Neutrophil (primary cell): Measurements from ENCODE around the gene MARCO.

Experiments
- H3K27ac ChIP-seq: fragments of 200-600 bp; sonication (generic); 2 replicates; pipeline ENCODE4 v1.5.1; 2016; ENCODE audit warnings: mild to moderate bottlenecking, moderate library complexity
- H3K27me3 ChIP-seq: fragments of 200-600 bp; sonication (generic); 2 replicates; pipeline ENCODE4 v1.6.0; 2016; ENCODE audit warnings: mild to moderate bottlenecking
- H3K36me3 ChIP-seq: fragments of 200-600 bp; sonication (generic); 2 replicates; pipeline ENCODE4 v1.5.1; 2017
- H3K4me1 ChIP-seq, 2 experiments: fragments of 200-600 bp in 1 of 2; sonication (generic) in 1 of 2; 1 replicate in 1 of 2; 2 replicates in 1 of 2; pipeline versions ENCODE4 v1.5.1 to v1.6.1; 2013 to 2016; ENCODE audit warnings: low read depth in 1 of 2, low read length in 1 of 2, mild to moderate bottlenecking in 1 of 2, moderate library complexity in 1 of 2; ENCODE audit not compliant: control insufficient read depth in 1 of 2, insufficient read depth in 1 of 2
- H3K4me3 ChIP-seq, 2 experiments: fragments of 200-600 bp in 1 of 2; sonication (generic) in 1 of 2; 1 replicate in 1 of 2; 2 replicates in 1 of 2; pipeline ENCODE4 v1.5.1; 2013 to 2016; ENCODE audit warnings: low read depth in 1 of 2, low read length in 1 of 2, mild to moderate bottlenecking in 1 of 2, moderate library complexity in 1 of 2
- H3K9me3 ChIP-seq: fragments of 200-600 bp; sonication (generic); 2 replicates; pipeline ENCODE4 v1.5.1; 2016
- TF ChIP-seq, protein P1 (sequence below): fragments of 200-600 bp; sonication (generic); IDR thresholded peaks from 2 replicates; pipeline ENCODE4 v1.5.1; 2016; ENCODE audit warnings: antibody characterized with exemption

MARCO gene

DNA sequence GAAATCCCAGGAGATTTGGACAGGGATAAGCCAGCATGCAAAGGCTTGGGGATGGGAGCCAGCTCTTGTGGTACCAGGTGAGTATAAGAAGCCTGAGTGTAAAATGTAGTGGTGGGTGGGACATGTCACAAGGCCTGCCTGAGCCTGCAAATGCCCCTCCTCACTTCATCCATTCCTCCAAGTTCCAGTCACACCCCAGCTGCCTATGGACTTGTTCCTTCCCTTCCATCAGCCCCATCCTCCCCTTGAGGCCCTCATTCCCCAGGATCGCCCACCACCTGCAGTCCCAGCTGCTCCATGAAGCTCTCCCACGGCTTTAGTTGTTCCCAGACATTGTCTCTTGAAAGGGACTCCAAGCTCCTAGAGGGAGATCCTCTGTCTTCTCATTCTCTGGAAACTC, 81.5 kb downstream of the MARCO start:
- H3K4me1 ChIP-seq = no peaks in the 10 kb centered on the region
- TF ChIP-seq, protein P1, sequence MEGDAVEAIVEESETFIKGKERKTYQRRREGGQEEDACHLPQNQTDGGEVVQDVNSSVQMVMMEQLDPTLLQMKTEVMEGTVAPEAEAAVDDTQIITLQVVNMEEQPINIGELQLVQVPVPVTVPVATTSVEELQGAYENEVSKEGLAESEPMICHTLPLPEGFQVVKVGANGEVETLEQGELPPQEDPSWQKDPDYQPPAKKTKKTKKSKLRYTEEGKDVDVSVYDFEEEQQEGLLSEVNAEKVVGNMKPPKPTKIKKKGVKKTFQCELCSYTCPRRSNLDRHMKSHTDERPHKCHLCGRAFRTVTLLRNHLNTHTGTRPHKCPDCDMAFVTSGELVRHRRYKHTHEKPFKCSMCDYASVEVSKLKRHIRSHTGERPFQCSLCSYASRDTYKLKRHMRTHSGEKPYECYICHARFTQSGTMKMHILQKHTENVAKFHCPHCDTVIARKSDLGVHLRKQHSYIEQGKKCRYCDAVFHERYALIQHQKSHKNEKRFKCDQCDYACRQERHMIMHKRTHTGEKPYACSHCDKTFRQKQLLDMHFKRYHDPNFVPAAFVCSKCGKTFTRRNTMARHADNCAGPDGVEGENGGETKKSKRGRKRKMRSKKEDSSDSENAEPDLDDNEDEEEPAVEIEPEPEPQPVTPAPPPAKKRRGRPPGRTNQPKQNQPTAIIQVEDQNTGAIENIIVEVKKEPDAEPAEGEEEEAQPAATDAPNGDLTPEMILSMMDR = no peak
- no peak overlapping the region for H3K27ac ChIP-seq
- no peaks in the 10 kb centered on the region for H3K9me3 ChIP-seq
- H3K27me3 ChIP-seq = peaks cover 46% of the 10 kb centered on the region
- no peak overlapping the region for H3K4me3 ChIP-seq
- H3K36me3 ChIP-seq = no peaks in the 10 kb centered on the region

DNA sequence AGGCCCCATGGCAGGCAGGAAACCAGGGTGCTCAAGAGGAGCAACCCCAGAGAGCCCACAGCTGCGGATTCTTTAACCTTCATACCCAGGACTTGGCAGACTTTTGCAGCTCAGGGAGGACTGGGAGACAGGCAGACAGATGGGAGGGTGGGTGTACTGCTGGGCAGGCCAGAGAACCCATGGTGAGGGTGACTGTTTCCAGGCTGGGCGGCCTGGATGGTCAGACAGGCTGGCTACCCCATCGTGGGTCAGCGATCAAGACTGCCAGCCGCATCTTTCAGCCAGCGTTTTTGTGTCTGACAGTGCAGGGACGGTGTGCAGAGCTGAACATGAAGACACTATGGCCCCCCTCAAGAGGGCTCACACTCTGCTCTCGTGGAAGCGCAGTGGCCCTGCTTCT, 82.2 kb downstream of the MARCO start:
- H3K9me3 ChIP-seq = no peaks in the 10 kb centered on the region
- peaks cover 52% of the 10 kb centered on the region for H3K27me3 ChIP-seq
- H3K27ac ChIP-seq = no peak overlapping the region
- no peak overlapping the region for H3K4me3 ChIP-seq
- no peaks in the 10 kb centered on the region for H3K36me3 ChIP-seq
- no peaks in the 10 kb centered on the region for H3K4me1 ChIP-seq
- TF ChIP-seq, protein P1 = no peak

DNA sequence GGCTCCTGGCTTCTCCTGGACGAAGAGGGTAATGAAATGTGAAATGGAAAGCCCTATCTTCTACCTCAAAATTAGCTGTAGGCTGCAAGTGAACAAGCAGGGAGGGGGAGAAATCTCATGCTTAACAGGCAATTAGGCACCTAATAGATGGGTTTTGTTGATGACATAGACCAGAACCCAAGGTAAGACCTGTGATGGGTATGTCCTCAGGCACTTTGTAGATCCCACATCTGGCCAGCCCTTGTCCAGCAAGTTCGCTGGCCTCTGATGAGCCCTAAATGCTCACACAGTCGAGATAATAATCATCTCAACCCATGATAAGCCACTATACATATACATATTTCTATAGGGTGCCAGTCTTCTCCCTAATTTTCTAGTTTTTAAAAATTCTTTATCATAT, 82.6 kb downstream of the MARCO start:
- no peak overlapping the region for H3K27ac ChIP-seq
- no peaks in the 10 kb centered on the region for H3K4me1 ChIP-seq
- no peaks in the 10 kb centered on the region for H3K9me3 ChIP-seq

DNA sequence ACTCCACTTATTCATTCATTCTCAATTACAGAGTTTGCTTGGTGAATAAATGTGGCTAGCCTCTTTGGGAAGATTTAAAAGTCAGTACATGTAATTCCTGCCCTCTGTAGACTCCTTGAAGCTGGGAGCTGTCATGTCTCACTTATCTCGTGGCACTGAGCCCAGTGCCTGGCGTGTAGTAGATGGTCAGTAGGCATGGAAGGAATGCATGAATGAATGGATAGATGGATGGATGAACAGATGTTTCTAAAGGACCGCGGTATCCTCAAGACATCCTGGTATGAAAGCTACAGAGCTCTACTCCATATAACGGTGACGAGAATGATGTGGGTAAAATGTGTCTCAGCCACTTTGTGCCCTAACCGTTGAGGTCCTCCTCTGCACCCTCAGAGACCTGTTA, 83.0 kb downstream of the MARCO start:
- no peaks in the 10 kb centered on the region for H3K9me3 ChIP-seq
- no peak overlapping the region for H3K4me3 ChIP-seq
- H3K36me3 ChIP-seq = no peaks in the 10 kb centered on the region
- peaks cover 57% of the 10 kb centered on the region for H3K27me3 ChIP-seq
- TF ChIP-seq, protein P1 = no peak
- no peak overlapping the region for H3K27ac ChIP-seq
- H3K4me1 ChIP-seq = no peaks in the 10 kb centered on the region

More for the DNA sequence above, 82.6 kb downstream of the MARCO start:
- Histone ChIP-seq H3K36me3 (no peaks in the 10 kb centered on the region), H3K27me3 (peaks cover 56% of the 10 kb centered on the region), H3K4me3 (no peak overlapping the region)
- TF ChIP-seq, protein P1 = no peak

DNA sequence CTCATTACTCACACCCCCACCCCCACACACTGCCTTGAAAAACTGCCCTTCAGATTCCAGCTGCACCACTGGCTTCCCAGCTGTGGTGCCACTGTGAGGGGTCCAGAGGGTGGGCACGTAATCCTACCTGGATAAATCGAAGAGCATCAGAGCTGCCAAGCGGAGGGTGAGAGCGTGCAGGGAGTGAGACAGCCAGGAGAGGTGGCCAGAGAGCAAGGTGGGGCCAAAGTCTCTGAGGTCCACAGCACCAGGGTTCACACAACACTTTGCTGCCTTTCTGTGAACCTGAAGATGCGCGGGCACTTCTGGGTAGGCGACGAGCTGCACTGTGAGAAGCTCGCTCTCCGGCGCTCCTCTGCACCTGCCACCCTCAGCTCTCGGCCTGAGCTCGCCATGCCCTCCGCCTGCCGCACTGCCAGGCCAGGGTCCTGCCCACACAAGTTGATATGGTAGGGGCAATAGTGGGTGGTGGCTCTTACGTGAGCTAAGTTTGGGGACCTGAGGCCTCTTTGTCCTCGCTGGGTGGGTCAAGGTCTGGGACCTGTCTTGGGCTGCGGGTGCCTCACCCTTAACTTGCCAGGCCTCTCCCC, 83.9 kb downstream of the MARCO start:
- Histone ChIP-seq H3K27me3 (peaks cover 57% of the 10 kb centered on the region), H3K4me3 (no peak overlapping the region), H3K4me1 (no peaks in the 10 kb centered on the region), H3K36me3 (no peaks in the 10 kb centered on the region), H3K9me3 (no peaks in the 10 kb centered on the region), H3K27ac (no peak overlapping the region)
- TF ChIP-seq, protein P1 = no peak

DNA sequence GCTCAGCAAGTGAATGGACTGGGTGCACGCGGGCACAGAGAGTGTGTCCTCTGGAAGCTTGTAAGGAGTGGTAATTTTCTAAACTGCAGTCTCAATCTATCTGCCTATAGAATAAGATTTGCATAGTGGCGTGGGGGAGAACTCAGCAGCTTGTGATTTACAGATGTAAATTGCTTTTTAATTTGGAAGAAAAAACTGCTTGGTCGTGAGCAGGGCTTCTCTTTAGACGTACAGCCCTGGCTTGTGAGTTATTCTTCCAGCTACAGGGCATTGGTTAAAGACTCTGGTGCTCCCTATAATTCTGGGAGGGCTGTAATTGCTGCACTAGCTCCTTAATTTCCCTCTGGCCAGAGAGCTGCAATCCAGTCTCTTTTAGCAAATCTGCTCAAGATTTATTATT, 84.9 kb downstream of the MARCO start:
- TF ChIP-seq, protein P1 = no peak
- Histone ChIP-seq H3K27me3 (peaks cover 58% of the 10 kb centered on the region), H3K36me3 (no peaks in the 10 kb centered on the region), H3K9me3 (no peaks in the 10 kb centered on the region), H3K4me1 (no peaks in the 10 kb centered on the region), H3K4me3 (no peak overlapping the region), H3K27ac (no peak overlapping the region)
